22Rv1 (cell line): ENCODE results near the gene RUNX3.

Source experiments
- ZFX ChIP-seq: fragments of 450-650 bp; IDR thresholded peaks from 2 replicates; pipeline ENCODE4 v1.6.1; 2017; ENCODE audit warnings: antibody characterized with exemption, borderline replicate concordance
- TF ChIP-seq, protein P1 (sequence below): fragments of 450-650 bp; IDR thresholded peaks from 2 replicates; pipeline ENCODE4 v1.5.1; 2017; ENCODE audit warnings: mild to moderate bottlenecking

DNA sequence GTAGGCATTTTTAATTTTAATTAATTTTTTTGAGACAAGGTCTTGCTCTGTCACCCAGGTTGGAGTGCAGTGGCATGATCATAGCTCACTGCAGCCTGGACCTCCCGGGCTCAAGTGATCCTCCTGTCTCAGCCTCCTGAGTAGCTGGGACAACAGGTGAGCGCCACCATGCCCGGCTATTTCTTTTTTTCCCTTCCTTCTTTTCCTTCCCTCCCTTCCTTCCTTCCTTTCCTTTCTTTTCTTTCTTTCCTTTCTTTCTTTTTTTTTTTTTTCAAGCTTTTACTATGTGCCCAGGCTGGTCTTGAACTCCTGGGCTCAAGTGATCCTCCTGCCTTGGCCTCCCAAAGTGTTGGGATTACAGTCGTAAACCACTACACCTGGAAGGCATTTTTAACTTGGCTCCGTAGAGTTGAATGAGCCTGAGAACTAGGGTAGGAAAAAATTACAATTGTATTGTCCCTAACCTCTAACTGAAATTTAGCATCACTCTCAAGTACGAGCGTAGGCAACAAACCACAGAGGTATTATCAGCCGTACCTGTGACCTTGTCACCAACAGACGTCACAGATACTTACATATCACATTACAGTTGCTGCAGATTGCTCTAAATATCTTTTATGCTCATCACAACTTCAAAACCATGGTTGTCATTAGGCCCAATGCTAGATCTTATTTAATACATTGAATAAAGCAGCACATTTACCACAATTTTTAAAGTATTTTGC lies 8.0 kb downstream of the RUNX3 start:
- TF ChIP-seq, protein P1, sequence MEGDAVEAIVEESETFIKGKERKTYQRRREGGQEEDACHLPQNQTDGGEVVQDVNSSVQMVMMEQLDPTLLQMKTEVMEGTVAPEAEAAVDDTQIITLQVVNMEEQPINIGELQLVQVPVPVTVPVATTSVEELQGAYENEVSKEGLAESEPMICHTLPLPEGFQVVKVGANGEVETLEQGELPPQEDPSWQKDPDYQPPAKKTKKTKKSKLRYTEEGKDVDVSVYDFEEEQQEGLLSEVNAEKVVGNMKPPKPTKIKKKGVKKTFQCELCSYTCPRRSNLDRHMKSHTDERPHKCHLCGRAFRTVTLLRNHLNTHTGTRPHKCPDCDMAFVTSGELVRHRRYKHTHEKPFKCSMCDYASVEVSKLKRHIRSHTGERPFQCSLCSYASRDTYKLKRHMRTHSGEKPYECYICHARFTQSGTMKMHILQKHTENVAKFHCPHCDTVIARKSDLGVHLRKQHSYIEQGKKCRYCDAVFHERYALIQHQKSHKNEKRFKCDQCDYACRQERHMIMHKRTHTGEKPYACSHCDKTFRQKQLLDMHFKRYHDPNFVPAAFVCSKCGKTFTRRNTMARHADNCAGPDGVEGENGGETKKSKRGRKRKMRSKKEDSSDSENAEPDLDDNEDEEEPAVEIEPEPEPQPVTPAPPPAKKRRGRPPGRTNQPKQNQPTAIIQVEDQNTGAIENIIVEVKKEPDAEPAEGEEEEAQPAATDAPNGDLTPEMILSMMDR = no peak
- TF ChIP-seq ZFX = no peak
